ENCODE data around the gene ZSCAN9. TPM values are rescaled to one million over a fixed set of nuclear protein-coding genes. Genes with fewer than 3 reads are reported as not detected.
A peak's percentile ranks its signal among the peaks of the same experiment; 100 is the strongest.

Gene ZSCAN9
- total and polyA plus RNA-seq, 9 of the 15 experiments (the other 6 are each of a cell fraction or from before 2014, with no cell fraction given) = 18.8 to 48.9 (median 28.7) TPM

GRCh38 chr6:28266962-28267694 lies 42.1 kb downstream of the ZSCAN9 start, which contains the start of gene ZSCAN26 (continued):
- TF ChIP-seq ZBTB43 (CRISPR knock-in tag; IDR thresholded peaks at IDR 0.05) (no peak), JUNB (CRISPR knock-in tag; conservative IDR thresholded peaks at IDR 0.05) (no peak), NFIC (IDR thresholded peaks at IDR 0.05) (no peak), ZNF239 (CRISPR knock-in tag; IDR thresholded peaks at IDR 0.05) (0 out of 2 replicates have a peak, but pooled peaks have one; percentile 29), FOXM1 (IDR thresholded peaks at IDR 0.05; ENCODE audit: low read depth) (peak; percentile 39; the same call in 1 of the 2 replicates), FOXM1 (CRISPR knock-in tag; IDR thresholded peaks at IDR 0.05; ENCODE audit: low read depth) (no peak), NR2C2 (CRISPR knock-in tag; IDR thresholded peaks at IDR 0.05) (peak; percentile 54), NR2C2 (tag; IDR thresholded peaks at IDR 0.05) (peak; percentile 69), SNIP1 (IDR thresholded peaks at IDR 0.05; ENCODE audit: low read depth) (peak; percentile 96), TEAD4 (IDR thresholded peaks at IDR 0.05; ENCODE audit: low read length) (no peak), TEAD4 (CRISPR knock-in tag; IDR thresholded peaks at IDR 0.05; ENCODE audit: borderline replicate concordance) (no peak), HNRNPH1 (optimal IDR thresholded peaks at IDR 0.05; ENCODE audit: low read depth, low read length) (no peak), PCBP1 (IDR thresholded peaks at IDR 0.05; ENCODE audit: low read depth, low read length, poor library complexity, severe bottlenecking) (no peak), ZNF780A (CRISPR knock-in tag; IDR thresholded peaks at IDR 0.05) (no peak), TAF15 (IDR thresholded peaks at IDR 0.05; ENCODE audit: low read depth, low read length) (no peak), SNAPC5 (CRISPR knock-in tag; IDR thresholded peaks at IDR 0.05) (no peak), MTF1 (CRISPR knock-in tag; IDR thresholded peaks at IDR 0.05; ENCODE audit: borderline replicate concordance) (no peak)
- TF ChIP-seq, protein P1, sequence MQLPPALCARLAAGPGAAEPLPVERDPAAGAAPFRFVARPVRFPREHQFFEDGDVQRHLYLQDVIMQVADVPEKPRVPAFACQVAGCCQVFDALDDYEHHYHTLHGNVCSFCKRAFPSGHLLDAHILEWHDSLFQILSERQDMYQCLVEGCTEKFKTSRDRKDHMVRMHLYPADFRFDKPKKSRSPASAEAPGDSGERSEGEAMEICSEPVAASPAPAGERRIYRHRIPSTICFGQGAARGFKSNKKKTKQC (CRISPR knock-in tag; IDR thresholded peaks at IDR 0.05) = no peak; the same call in 1 of the 2 replicates
- TF ChIP-seq, protein P2, sequence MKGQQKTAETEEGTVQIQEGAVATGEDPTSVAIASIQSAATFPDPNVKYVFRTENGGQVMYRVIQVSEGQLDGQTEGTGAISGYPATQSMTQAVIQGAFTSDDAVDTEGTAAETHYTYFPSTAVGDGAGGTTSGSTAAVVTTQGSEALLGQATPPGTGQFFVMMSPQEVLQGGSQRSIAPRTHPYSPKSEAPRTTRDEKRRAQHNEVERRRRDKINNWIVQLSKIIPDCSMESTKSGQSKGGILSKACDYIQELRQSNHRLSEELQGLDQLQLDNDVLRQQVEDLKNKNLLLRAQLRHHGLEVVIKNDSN (CRISPR knock-in tag; IDR thresholded peaks at IDR 0.05) = no peak
- TF ChIP-seq, protein P3, sequence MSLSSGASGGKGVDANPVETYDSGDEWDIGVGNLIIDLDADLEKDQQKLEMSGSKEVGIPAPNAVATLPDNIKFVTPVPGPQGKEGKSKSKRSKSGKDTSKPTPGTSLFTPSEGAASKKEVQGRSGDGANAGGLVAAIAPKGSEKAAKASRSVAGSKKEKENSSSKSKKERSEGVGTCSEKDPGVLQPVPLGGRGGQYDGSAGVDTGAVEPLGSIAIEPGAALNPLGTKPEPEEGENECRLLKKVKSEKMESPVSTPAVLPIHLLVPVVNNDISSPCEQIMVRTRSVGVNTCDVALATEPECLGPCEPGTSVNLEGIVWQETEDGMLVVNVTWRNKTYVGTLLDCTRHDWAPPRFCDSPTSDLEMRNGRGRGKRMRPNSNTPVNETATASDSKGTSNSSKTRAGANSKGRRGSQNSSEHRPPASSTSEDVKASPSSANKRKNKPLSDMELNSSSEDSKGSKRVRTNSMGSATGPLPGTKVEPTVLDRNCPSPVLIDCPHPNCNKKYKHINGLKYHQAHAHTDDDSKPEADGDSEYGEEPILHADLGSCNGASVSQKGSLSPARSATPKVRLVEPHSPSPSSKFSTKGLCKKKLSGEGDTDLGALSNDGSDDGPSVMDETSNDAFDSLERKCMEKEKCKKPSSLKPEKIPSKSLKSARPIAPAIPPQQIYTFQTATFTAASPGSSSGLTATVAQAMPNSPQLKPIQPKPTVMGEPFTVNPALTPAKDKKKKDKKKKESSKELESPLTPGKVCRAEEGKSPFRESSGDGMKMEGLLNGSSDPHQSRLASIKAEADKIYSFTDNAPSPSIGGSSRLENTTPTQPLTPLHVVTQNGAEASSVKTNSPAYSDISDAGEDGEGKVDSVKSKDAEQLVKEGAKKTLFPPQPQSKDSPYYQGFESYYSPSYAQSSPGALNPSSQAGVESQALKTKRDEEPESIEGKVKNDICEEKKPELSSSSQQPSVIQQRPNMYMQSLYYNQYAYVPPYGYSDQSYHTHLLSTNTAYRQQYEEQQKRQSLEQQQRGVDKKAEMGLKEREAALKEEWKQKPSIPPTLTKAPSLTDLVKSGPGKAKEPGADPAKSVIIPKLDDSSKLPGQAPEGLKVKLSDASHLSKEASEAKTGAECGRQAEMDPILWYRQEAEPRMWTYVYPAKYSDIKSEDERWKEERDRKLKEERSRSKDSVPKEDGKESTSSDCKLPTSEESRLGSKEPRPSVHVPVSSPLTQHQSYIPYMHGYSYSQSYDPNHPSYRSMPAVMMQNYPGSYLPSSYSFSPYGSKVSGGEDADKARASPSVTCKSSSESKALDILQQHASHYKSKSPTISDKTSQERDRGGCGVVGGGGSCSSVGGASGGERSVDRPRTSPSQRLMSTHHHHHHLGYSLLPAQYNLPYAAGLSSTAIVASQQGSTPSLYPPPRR (CRISPR knock-in tag; IDR thresholded peaks at IDR 0.05; ENCODE audit: borderline replicate concordance) = no peak

Measured in K562 (cell line).